OCI-LY1 (cell line): ENCODE measurements around the gene SIK3.

Source experiments
- H2AFZ ChIP-seq: fragments of 200-600 bp; sonication (generic), shearing (Covaris generic); 2 replicates; pipeline ENCODE4 v1.6.0; 2014; ENCODE audit warnings: antibody characterized with exemption, mild to moderate bottlenecking, low read length
- H3F3A ChIP-seq: fragments of 200-600 bp; sonication (generic), shearing (Covaris generic); 2 replicates; pipeline ENCODE4 v1.6.0; 2014; ENCODE audit warnings: mild to moderate bottlenecking, antibody characterized with exemption, low read length, moderate library complexity; ENCODE audit not compliant: insufficient read depth
- H3K27ac ChIP-seq: fragments of 200-600 bp; sonication (generic); 2 replicates; pipeline ENCODE4 v1.5.1; 2014; ENCODE audit warnings: low read length, mixed run types, mild to moderate bottlenecking, low read depth; ENCODE audit not compliant: poor library complexity, severe bottlenecking
- H3K27me3 ChIP-seq: fragments of 200-600 bp; sonication (generic); 2 replicates; pipeline ENCODE4 v1.6.0; 2014; ENCODE audit warnings: antibody characterized with exemption, mild to moderate bottlenecking, low read length, moderate library complexity; ENCODE audit not compliant: insufficient read depth
- H3K36me3 ChIP-seq: fragments of 200-600 bp; sonication (generic); 2 replicates; pipeline ENCODE4 v1.6.1; 2014; ENCODE audit warnings: mild to moderate bottlenecking, antibody characterized with exemption, low read length, moderate library complexity, mixed read lengths; ENCODE audit not compliant: insufficient read depth
- H3K4me1 ChIP-seq: fragments of 200-600 bp; sonication (generic); 2 replicates; pipeline ENCODE4 v1.5.1; 2014; ENCODE audit warnings: mild to moderate bottlenecking, low read length, moderate library complexity; ENCODE audit not compliant: insufficient read depth, severe bottlenecking
- H3K4me2 ChIP-seq: fragments of 200-600 bp; sonication (generic), shearing (Covaris generic); 2 replicates; pipeline ENCODE4 v1.6.1; 2014; ENCODE audit warnings: low read length
- H3K4me3 ChIP-seq: fragments of 200-600 bp; sonication (generic); 2 replicates; pipeline ENCODE4 v1.5.1; 2014; ENCODE audit warnings: low read length, low read depth, mild to moderate bottlenecking, mixed read lengths; ENCODE audit not compliant: poor library complexity, severe bottlenecking
- H3K79me2 ChIP-seq: fragments of 200-600 bp; shearing (Covaris generic); 2 replicates; pipeline ENCODE4 v1.6.1; 2016; ENCODE audit warnings: mixed run types, low read length, mixed read lengths; ENCODE audit not compliant: insufficient read depth
- H3K9ac ChIP-seq: fragments of 200-600 bp; sonication (generic), shearing (Covaris generic); 2 replicates; pipeline ENCODE4 v1.6.1; 2014; ENCODE audit warnings: mild to moderate bottlenecking, low read length, mixed read lengths
- H3K9me2 ChIP-seq: fragments of 200-600 bp; sonication (generic), shearing (Covaris generic); 2 replicates; pipeline ENCODE4 v1.6.1; 2014; ENCODE audit warnings: low read depth, mild to moderate bottlenecking, low read length, mixed read lengths
- H3K9me3 ChIP-seq: fragments of 200-600 bp; shearing (Covaris generic); 2 replicates; pipeline ENCODE4 v1.6.1; 2014; ENCODE audit warnings: low read length, mixed read lengths
- H4K20me1 ChIP-seq: fragments of 200-600 bp; sonication (generic), shearing (Covaris generic); 2 replicates; pipeline ENCODE4 v1.6.0; 2016; ENCODE audit warnings: mild to moderate bottlenecking, low read length; ENCODE audit not compliant: insufficient read depth
- CTCF ChIP-seq: fragments of 200-600 bp; sonication (generic), shearing (Covaris generic); IDR thresholded peaks from 2 replicates; pipeline ENCODE4 v1.5.1; 2017; ENCODE audit warnings: mild to moderate bottlenecking, antibody characterized with exemption, low read length, moderate library complexity, mixed read lengths
- EZH2 ChIP-seq: fragments of 200-600 bp; sonication (generic), shearing (Covaris generic); IDR thresholded peaks from 2 replicates; pipeline ENCODE4 v1.8.0; 2017; ENCODE audit warnings: borderline replicate concordance, mixed run types, mild to moderate bottlenecking, antibody characterized with exemption, low read length, moderate library complexity, mixed read lengths

SIK3 gene

GRCh38 chr11:116928102-116928777 lies 170.0 kb downstream of the SIK3 start:
- TF ChIP-seq CTCF (no peak), EZH2 (no peak)
- H3K79me2 ChIP-seq, result peaks cover 4% of the 10 kb centered on the region
- no peaks in the 10 kb centered on the region for H3K9me3 ChIP-seq
- H3K27me3 ChIP-seq, result no peaks in the 10 kb centered on the region
- H3K27ac ChIP-seq, result peak overlapping the region; percentile 100
- no peaks in the 10 kb centered on the region for H3F3A ChIP-seq
- peak overlapping the region; percentile 51 for H3K4me3 ChIP-seq
- peaks cover 89% of the 10 kb centered on the region for H3K4me1 ChIP-seq
- H3K36me3 ChIP-seq, result peaks cover 18% of the 10 kb centered on the region; the same call in 1 of the 2 replicates
- H4K20me1 ChIP-seq, result no peaks in the 10 kb centered on the region
- H3K9ac ChIP-seq, result peak overlapping the region; percentile 64
- H2AFZ ChIP-seq, result no peak overlapping the region
- no peaks in the 10 kb centered on the region for H3K9me2 ChIP-seq
- peak overlapping the region; percentile 67 for H3K4me2 ChIP-seq

GRCh38 chr11:116927163-116927974 lies 170.9 kb downstream of the SIK3 start:
- no peak overlapping the region for H2AFZ ChIP-seq
- no peak for TF ChIP-seq EZH2
- peak; percentile 64 for TF ChIP-seq CTCF

GRCh38 chr11:116925050-116925449 lies 173.2 kb downstream of the SIK3 start:
- H3K4me1 ChIP-seq, result peaks cover 64% of the 10 kb centered on the region
- H3K36me3 ChIP-seq, result peaks cover 26% of the 10 kb centered on the region; the same call in 1 of the 2 replicates
- no peaks in the 10 kb centered on the region for H3K9me2 ChIP-seq
- H3F3A ChIP-seq, result no peaks in the 10 kb centered on the region
- H3K27me3 ChIP-seq, result no peaks in the 10 kb centered on the region
- TF ChIP-seq EZH2, result no peak
- no peak for TF ChIP-seq CTCF
- H3K27ac ChIP-seq, result peak overlapping the region; percentile 100
- H3K9ac ChIP-seq, result peak overlapping the region; percentile 57
- H3K4me3 ChIP-seq, result peak overlapping the region; percentile 32
- H4K20me1 ChIP-seq, result no peaks in the 10 kb centered on the region
- H2AFZ ChIP-seq, result no peak overlapping the region
- peaks cover 4% of the 10 kb centered on the region for H3K79me2 ChIP-seq
- peak overlapping the region; percentile 60 for H3K4me2 ChIP-seq
- no peaks in the 10 kb centered on the region for H3K9me3 ChIP-seq

More at GRCh38 chr11:116927163-116927974, 170.9 kb downstream of the SIK3 start:
- Histone ChIP-seq H3K36me3 (peaks cover 18% of the 10 kb centered on the region; the same call in 1 of the 2 replicates), H3F3A (no peaks in the 10 kb centered on the region), H3K9ac (peak overlapping the region; percentile 47), H3K4me1 (peaks cover 83% of the 10 kb centered on the region), H3K4me2 (peak overlapping the region; percentile 67), H3K4me3 (peak overlapping the region; percentile 30), H3K27ac (peak overlapping the region; percentile 100), H3K79me2 (peaks cover 4% of the 10 kb centered on the region), H3K9me3 (no peaks in the 10 kb centered on the region), H4K20me1 (no peaks in the 10 kb centered on the region), H3K27me3 (no peaks in the 10 kb centered on the region), H3K9me2 (no peaks in the 10 kb centered on the region)
